NCI-H2081 (cell line): Measurements from ENCODE around the gene PDPK1.

Experiments
- DNase-seq, 2 experiments: peaks; one replicate each; lab custom pipeline; 2025; lab: John Stamatoyannopoulos, UW

Gene PDPK1

GRCh38 chr16:2507052-2507659 is 30.7 kb upstream of the PDPK1 start:
- no peak for DNase-seq

DNA sequence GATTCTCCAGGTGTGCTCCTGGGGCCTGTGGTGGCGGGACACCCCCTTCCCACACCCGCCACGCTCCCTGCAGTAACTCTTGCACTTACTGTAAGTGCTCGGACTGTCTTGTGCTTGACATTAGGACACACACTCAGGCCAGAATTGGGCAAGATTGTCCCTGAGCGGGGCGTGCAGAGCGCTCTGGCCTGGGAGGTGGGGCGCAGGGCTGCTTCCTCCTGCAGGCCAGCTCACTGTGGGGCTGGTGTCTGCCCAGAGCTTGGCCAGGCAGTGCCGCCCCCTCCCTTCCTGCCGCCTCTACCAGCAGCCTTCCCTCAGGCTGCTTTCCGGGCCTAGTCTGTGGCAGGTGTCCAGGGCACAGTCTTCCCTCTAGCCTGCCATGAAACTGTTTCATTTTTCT is 30.2 kb upstream of the PDPK1 start:
- no peak for DNase-seq

DNA sequence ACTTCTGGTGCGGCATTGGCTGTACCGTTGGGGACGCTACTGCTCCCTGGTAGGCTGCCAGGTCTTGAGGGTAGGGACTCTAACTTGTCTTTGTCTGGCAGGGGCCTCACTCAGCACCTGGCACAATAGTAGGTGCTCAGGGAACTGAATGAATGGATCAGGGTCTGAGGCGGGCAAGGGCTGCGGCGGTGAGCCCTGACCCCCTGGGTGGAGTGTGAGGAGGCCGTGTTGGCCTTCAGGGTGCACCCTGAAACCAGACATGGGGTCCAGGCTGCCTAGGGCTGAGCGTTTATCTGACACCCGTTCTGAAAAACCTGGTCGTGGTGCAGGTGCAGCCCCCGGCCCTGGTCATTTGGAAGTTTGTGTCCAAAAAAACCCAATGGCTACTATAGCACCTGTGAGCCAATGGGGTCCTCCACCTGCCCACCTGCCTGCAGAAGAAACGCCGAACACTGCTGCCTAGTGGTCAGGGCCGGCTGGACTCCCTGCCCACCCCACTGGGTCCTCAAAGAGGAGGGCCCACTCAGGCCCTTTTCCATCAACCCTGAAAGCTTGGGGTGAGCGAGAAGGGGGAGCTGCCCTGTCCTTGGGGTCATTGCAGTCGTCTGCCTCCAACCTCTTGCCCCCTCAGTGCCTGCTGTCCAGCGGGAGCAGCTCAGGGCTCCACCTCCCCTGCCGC is 29.0 kb upstream of the PDPK1 start:
- no peak for DNase-seq

- no peak for DNase-seq
Measured at GRCh38 chr16:2511128-2511800, 26.6 kb upstream of the PDPK1 start.

DNA sequence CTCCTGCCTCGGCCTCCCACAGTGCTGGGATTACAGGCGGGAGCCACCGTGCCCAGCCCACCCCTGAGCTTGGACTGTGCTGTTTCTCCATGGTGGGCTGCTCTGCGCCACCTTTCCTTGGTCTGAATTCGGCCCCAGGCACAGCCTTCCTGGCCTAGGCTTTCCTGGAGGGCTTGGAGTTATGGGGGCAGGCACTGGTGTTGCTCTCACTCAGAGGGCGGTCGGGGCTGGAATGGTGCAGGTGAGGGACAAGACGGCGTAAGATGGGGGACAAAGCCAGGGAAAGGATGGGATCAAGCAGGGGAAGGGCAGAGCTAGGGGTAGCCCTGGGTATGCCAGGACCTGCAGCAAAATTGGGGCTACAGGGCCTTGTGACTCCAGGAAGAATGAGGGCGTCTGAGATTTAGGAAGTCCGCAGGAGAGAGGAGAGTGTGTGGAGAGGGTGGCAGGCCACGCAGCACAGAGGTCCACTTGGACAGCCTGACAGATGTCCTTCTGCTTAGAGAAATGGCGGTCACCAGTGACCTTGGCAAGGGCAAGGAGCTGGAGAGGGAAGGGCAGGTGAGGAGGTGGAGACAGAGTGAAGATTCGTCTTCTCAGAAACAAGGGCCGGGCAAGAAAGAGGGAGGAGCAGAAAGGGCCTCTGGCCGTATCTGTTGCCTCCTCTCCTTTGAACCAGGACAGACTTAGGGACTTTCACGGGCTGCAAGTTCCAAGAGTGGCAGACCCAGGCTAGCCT is 25.7 kb upstream of the PDPK1 start:
- no peak for DNase-seq

- no peak for DNase-seq
Measured at GRCh38 chr16:2512735-2513404, 25.0 kb upstream of the PDPK1 start.

GRCh38 chr16:2513405-2514332 is 24.2 kb upstream of the PDPK1 start, which contains the start of gene ATP6V0C:
Gene ATP6V0C (plus strand): TSS chr16:2513952. CDS start chr16:2514104, 152 bp downstream.
- peak; percentile 93 to 95 for DNase-seq

- peak in 1 of 2 experiments; percentile 26 for DNase-seq
Measured at GRCh38 chr16:2514333-2515179, 23.3 kb upstream of the PDPK1 start.

DNA sequence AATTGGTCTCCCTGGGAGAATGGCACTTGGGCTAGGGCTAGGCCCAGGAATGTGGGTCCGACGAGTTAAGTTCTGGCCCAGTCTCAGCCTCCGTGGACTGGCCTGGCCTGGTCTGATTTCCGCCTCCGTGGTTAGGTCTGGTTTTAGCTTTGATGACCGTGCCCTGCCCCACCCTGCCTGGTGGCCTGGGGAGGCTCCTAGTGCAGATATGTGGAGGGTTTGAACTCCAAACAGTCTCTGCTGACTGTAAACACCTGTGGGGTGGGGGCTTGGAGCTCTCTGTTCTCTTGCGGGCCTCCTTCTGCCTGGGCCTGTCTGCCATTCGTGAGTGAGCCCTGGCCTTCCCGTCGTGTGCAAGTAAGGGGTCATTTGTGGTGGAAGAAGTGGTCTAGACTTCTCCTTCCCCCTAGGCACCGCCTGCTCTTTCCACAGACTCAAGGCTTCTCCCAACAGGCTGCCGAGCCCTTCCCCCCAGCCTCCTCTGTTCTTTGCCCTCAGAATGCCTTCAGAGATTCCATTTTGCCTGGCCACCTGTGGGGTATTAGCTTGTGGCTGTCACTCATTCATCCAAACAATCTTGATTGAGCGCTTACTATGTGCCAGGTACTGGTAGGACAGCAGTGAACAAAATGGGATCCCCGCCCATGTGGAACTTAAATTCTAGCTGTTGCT is 22.5 kb upstream of the PDPK1 start:
- no peak for DNase-seq

GRCh38 chr16:2516391-2517240 is 21.2 kb upstream of the PDPK1 start:
- no peak for DNase-seq

- no peak for DNase-seq
Measured at GRCh38 chr16:2517954-2518605, 19.7 kb upstream of the PDPK1 start.

GRCh38 chr16:2518823-2519710 is 18.8 kb upstream of the PDPK1 start:
- DNase-seq: no peak

DNA sequence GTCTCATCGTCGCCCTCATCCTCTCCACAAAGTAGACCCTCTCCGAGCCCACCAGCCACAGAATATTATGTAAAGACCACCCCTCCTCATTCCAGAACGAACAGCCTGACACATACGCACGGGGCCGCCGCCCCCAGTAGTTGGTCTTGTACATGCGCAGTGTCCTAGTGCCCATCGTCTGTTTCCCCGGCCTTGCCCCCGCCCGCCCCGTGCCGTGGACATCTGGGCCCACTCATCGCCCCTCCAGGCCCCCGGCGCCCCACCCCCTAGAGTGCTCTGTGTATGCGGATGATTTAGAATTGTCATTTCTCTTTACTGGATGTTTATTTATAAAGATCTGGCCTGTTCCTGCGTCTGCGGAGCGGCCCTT is 18.1 kb upstream of the PDPK1 start:
- no peak for DNase-seq

DNA sequence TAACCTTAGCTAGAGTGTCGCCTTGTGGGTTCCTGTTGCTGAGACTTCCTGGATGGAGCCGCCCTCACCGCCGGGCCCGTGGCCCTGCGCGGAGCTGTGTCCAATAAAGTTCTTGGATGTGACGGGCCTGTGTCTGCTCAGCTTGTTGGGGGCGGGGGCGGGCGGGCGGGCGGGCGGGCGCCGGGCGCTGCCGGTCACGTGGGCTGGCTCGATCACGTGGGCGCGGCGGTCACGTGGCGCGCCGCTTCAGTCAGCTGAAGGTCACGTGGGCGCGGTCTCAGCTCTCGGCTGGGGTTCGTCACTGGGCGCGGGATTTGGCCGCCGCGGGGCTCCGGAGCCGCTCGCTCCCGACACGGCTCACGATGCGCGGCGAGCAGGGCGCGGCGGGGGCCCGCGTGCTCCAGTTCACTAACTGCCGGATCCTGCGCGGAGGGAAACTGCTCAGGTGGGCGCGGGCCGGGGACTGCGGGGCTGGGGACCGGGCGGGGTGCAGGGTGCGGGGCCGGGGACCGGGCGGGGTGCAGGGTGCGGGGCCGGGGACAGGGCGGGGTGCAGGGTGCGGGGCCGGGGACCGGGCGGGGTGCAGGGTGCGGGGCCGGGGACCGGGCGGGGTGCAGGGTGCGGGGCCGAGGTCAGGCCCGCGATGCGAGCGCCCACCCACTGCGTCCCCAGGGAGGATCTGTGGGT is 17.6 kb upstream of the PDPK1 start, which contains the start of gene AMDHD2:
Gene AMDHD2, plus strand, starts transcription at position 275 of the 687 bp plus-strand sequence. Its CDS starts 88 bp downstream, at position 363.
- DNase-seq: peak; percentile 82 to 86

DNA sequence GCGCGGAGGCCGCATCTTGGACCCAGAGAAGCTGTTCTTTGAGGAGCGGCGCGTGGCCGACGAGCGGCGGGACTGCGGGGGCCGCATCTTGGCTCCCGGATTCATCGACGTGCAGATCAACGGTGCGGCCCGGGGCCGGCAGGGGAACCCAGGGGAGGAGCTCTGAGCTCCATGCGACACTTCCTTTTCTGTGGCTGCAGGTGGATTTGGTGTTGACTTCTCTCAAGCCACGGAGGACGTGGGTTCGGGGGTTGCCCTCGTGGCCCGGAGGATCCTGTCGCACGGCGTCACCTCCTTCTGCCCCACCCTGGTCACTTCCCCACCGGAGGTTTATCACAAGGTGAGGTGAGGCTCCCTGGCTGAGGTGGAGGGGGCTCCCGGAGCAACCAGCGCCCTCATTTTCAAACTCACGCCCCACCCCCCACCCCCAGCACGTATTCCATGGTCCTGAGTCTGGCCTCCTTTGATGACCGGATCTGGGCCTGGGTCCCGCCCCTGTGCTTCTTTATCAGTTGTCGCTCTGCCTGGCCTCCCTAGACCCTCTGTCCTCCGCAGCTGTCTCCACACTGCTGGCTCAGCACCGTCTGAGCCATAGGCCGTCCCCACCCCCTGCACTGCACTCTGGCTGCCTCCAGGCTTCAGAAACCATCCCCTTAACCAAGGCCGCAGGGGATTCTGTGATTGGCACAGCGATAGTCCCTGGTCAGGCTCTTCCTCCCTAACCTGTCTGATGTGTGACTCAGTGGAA is 16.9 kb upstream of the PDPK1 start:
- DNase-seq: no peak
